NCI-H510A treated with DMSO at 0.1 percent for 48 hours (cell line): ENCODE data around the gene PITPNM1.
A peak's percentile ranks its signal among the peaks of the same experiment; 100 is the strongest.
"Not testable (repeated sequence)": the region's sequence is repeated elsewhere in the genome, so short reads cannot be mapped to it uniquely, and the experiment has no call there.

Experiments
- DNase-seq: peaks from one replicate; lab custom pipeline; 2025; lab: John Stamatoyannopoulos, UW

PITPNM1 gene

DNA sequence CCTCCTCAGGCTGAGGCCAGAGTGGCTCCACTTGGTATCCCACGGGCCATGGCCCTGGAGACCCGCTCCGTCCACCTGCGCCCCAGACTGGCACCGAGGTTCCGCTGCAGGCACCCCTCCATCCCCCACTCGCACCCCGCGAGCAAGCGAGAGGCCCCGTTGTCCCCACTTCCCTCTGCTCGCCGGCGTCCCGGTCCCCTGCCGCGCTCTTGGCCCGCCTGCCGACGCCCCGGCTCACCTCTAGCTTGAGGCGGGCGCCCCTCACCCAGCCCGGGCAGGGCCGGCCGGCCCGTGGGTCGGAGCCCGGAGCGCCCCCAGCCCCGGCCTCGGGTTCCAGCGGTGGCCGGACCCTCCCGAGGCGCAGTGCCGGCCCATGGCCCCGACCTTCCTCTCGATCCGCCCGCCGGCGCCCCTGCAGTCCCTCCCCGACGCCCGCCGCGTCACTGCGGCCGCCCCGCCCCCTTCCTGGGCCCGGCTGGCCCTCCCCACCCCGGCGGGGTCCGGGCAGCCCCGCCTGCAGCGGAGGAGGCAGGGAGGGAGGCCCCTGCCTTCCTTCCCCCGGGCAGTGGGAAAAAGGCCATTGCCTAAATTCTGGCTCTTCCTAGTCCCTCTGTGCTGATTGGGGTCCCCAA is at the start of gene PITPNM1:
TSS of gene PITPNM1 (minus strand) at position 414 of the 632 bp plus-strand sequence. CDS start 1,183 bp downstream, outside the sequence.
- DNase-seq = peak; percentile 43

DNA sequence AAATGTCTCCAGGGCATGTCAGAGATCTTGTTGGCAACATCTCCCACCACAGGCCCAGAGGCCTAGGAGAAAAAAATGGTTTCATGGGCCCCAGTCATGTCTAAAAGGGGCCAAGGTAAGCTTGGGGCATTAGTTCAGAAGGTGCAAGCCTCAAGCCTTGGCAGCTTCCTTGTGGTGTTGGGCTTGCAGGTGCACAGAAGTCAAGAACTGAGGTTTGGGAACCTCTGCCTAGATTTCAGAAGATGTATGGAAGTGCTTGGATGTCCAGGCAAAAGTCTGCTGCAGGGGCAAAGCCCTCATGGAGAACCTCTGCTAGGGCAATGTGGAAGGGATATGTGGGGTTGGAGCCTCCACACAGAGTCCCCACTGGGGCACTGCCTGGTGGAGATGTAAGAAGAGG is 46.5 kb upstream of the PITPNM1 start:
- DNase-seq = not testable (repeated sequence)

- no peak for DNase-seq
These were observed 46.0 kb upstream of the PITPNM1 start for GRCh38 chr11:67551127-67551526.

DNA sequence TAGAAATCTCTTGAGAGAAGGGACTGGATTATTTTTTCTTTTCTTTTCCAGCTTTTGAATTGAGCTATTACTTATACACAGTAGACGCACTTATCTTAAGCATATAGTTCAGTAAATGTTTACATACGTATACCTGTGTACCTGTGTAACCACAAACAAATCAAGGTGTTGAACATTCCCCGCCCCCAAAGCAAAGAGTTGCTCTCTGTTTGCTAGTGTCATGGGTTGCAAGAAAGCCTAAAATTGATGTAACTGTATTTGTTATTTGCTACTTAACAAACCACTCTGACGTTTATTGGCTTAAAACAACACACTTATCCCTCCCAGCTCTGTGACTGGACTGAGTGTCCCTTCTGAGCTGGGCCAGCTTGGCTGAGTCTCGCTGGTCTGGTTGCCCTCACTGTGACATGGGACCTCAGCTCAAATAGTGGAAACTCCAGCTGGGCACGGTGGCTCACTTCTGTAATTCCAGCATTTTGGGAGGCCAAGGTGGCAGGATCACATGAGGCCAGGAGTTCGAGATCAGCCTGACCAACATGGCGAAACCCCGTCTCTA is 43.5 kb upstream of the PITPNM1 start:
- peak; percentile 49 for DNase-seq

DNA sequence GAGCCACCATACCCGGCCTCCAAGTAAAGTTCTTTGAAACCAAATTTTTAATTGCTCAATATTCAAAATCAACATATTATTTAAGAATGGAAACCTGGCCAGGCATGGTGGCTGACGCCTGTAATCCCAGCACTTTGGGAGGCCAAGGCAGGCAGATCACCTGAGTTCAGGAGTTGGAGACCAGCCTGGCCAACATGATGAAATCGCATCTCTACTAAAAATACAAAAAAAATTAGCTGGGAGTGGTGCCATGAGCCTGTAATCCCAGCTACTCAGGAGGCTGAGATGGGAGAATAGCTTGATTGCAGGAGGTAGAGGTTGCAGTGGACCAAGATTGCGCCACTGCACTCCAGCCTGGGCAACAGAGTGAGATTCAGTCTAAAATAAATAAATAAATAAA is 42.9 kb upstream of the PITPNM1 start:
- DNase-seq = not testable (repeated sequence)

DNA sequence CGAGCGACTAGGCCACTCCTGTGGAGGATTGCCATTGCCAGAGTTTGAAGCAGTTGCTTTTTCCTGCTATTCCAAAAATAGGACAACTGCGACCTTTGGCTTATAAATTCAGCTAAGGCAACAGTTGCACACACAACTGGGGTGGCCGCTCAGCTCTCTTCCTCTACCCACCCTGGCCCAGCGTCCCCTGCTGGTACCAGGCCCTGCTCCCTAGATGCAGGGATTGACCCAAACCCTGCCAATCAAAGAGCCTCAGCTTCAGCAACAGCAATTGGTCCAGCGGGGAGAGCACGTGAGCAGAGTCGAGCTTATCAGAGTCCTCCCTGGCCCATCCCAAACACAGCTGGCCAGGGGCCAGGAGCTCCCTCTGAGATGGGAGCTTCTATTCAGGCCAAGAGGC is 40.1 kb upstream of the PITPNM1 start:
- peak; percentile 12 for DNase-seq

- no peak for DNase-seq
These were observed 39.6 kb upstream of the PITPNM1 start for GRCh38 chr11:67544616-67545242.

DNA sequence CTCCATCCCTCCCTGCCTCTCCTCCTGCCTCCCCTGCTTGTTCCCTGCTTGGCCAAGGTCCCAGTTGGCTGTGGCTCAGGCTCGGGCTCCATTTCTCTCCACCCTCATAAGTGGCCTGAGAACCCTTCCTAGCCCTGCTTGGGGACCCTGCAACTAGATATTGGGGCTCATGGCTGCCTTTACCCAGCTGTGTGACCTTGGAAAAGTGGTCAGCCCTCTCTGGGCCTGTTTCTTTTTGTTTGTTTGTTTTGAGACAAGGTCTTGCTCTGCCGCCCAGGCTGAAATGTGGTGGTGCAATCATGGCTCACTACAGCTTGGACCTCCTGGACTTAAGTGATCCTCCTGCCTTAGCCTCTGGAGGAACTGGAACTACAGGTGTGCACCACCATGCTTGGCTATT is 38.4 kb upstream of the PITPNM1 start:
- DNase-seq = no peak

DNA sequence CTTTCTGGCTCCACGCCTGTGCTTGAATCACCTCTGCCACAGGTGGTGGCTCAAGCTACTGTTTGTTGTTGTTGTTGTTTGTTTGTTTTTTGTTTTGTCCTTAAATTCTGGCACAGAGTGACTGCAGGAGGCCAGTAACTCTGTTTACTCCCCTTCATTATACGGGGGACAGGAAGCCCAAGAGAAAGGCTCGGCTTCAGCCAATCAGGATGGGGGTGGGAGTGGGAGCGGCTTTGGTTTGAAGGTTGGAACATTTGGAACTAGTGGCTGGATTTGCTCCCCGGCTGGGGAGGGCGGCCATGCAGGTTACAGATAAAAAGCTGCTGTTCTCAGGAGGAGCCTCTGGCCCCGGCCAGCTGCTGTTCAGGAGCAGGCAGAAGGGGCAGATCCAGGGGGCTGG is 37.8 kb upstream of the PITPNM1 start:
- DNase-seq = no peak

- DNase-seq = no peak
These were observed 37.0 kb upstream of the PITPNM1 start for GRCh38 chr11:67542169-67542568.

DNA sequence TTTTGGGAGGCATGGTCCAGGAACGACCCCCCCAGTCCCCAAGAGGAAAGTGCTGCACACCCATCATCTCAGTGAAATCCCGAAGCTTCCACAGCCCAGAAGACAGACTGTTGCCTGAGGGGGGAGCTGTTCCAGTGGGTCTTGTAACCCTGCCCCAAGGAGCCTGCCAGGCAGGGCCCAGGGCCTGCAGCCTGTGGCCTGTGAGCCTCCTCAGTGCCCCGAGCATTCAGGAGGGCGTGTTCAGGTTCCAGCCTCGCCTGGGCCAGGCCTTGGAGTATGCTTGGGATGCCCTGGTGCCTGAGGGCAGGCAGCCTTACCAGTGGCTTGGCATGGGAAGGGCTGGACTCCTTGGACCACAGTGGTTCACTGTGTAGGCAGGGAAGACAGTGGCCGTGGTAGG is 36.0 kb upstream of the PITPNM1 start:
- no peak for DNase-seq

- no peak for DNase-seq
These were observed 34.4 kb upstream of the PITPNM1 start for GRCh38 chr11:67539550-67539949.

- no peak for DNase-seq
These were observed 33.8 kb upstream of the PITPNM1 start for GRCh38 chr11:67538823-67539505.

DNA sequence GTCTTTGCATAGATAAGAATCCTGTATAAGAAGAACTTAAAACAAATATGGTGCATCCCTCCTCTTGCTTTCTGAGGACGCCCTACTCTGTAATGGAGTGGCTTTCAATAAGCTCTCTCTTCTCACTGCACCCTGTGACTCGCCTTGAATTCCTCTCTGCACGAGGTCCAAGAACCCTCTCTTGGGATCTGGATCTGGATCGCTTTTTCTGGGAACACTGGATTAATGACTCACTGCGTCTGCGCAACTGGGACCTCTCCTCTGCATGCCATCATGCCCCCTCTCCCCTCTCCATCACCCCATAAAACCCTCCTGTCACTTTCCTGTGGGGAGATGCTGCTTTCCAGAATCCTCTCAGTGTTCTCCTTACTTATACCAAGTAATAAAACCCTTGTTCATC is 33.1 kb upstream of the PITPNM1 start:
- DNase-seq = no peak

DNA sequence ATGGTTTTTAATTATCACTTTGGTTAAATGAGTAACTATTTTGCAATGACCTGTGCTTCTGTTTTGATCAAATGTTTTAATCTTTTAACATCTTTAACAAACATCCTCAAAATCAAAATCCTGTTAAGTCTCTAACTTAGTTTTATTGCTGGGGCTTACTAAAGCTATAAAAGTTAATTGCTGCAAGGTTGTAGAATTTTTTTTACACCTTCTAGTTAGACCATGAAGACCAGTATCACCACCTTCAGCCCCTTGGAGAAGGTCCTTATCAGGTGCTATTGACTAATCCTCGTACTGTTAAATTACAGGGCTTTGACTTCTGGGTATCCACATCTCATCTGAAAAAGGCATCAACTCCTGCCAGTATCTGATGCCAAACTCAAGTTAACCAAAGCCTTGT is 30.4 kb upstream of the PITPNM1 start:
- DNase-seq = no peak

GRCh38 chr11:67534070-67534679 is 29.0 kb upstream of the PITPNM1 start:
- no peak for DNase-seq

DNA sequence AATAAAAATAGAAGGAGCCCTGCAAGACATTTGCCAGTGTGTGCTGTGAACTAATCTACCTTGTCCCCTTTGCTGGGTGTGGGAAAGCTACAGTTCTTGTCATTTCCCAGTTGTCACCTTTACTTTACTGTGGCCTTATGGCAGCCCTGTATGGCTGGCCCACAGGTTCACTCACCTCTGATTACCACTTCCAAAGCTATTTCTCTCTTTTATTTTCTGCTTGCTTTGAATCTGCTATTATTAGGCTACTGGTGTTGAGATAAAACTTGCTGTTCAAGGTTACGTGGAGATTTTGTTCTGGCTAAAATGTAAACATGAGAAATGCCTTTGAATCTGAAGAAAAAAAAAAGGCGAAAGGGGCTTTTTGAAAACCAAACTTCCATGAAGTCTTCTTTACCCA is 27.7 kb upstream of the PITPNM1 start:
- DNase-seq = no peak

GRCh38 chr11:67530282-67530592 is 25.1 kb upstream of the PITPNM1 start:
- no peak for DNase-seq

DNA sequence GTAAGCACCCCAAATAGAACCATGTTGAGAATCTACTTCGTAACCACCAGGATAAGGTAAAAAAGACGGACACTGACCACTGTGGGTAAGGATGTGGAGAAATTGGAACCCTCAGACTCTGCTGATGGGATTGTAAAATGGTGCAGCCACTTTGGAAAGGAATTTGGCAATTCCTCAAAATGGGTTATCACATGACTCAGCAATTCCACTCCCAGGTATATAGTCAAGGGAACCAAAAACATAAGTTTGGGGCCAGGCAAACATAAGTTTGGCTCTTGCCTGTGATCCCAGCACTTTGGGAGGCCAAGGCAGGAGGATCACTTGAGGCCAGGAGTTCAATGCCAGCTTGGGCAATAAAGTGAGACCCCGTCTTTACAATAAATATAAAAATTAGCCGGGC is 23.2 kb upstream of the PITPNM1 start:
- no peak for DNase-seq

DNA sequence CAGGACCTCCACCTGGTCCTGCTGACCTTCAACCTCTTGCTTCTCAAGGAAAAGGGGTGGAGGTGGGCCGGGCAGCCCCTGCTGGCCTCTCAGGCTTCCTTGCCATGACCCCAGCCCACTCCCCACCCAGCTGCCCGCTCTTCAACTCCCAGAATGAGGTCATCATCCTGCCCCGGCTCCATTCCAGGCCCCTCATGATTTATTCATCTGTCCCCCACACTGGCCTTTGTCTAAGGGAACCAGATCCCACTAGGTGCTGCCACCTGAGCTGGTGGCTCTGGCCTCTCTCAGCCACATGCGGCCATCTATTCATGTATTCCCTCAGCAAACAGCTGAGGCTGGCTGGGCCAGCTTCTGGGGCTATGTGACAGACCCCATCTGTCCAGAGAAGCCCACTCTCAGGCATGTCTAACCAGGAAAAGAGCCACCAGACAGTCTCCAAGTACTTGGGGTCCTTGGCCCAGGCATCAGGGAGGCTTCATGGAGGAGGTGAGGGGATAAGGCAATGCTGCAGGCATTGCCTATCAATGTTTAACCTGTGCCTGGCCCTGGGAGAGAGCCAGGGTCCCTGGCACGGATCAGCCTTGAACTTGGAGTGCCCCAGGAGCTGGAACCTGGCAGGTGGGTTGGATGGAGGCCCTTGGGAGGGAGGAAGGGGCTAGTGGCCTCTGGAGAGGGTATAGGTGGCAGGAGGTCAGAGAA is 20.3 kb upstream of the PITPNM1 start:
- no peak for DNase-seq

GRCh38 chr11:67524480-67524808 is 19.3 kb upstream of the PITPNM1 start:
- no peak for DNase-seq
